Epithelial cell of prostate (primary cell): ENCODE data around the gene MPV17.
A peak's percentile ranks its signal among the peaks of the same experiment; 100 is the strongest.
"Not testable (repeated sequence)": the region's sequence is repeated elsewhere in the genome, so short reads cannot be mapped to it uniquely, and the experiment has no call there.

Experiments used
- DNase-seq: peaks from one replicate; pipeline ENCODE4 v3.0.0-alpha.2; 2011; ENCODE audit warnings: low read depth, low spot score
- H3K27ac ChIP-seq: fragments of 450-650 bp; 2 replicates; pipeline ENCODE4 v1.5.1; 2017; ENCODE audit warnings: mild to moderate bottlenecking

MPV17 gene, protein sequence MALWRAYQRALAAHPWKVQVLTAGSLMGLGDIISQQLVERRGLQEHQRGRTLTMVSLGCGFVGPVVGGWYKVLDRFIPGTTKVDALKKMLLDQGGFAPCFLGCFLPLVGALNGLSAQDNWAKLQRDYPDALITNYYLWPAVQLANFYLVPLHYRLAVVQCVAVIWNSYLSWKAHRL

DNA sequence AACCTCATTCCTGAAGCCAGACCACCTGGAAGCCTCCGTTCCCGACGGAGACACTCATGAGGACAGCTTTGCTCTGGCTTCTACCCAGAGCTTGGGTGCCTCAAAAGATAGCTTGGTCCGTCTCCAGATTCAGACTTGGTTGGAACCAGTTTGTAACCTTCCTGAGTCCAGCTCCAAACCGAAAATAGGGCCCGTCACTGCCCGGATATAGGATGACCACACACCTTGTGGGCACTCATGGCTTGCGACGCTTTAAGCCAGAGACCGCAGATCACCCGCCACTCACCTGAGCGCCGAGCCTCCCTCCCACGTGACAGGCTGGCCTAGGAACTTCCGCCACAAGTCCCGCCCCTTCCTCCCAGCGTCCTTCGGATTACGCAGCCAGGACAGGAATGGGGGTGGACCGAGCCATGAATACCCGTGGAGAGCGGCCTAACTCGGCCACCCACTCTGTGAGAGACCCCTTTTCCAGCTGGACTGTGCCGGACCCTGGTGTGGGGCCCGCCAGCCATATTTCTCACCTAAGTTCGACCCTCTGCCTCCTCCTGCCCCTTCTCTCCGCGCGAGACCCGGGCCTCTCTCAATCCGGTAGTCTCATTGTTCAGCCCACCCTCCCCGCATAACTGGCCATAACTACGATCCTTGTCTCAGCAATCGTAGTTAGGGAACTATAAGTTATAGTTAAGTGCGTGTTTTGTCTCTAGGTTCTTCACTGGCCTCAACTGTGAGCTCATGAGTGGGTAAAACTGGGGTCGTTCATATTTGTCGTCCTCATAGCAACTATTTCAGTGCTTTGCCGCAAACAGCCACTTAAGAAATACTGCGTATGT lies at the start of gene MPV17:
Gene MPV17, minus strand, starts transcription at position 332 of the 830 bp plus-strand sequence. CDS start 580 bp downstream, outside the sequence.
- H3K27ac ChIP-seq, result peak within 1 kb of the TSS; percentile 70
- peak; percentile 74 for DNase-seq

DNA sequence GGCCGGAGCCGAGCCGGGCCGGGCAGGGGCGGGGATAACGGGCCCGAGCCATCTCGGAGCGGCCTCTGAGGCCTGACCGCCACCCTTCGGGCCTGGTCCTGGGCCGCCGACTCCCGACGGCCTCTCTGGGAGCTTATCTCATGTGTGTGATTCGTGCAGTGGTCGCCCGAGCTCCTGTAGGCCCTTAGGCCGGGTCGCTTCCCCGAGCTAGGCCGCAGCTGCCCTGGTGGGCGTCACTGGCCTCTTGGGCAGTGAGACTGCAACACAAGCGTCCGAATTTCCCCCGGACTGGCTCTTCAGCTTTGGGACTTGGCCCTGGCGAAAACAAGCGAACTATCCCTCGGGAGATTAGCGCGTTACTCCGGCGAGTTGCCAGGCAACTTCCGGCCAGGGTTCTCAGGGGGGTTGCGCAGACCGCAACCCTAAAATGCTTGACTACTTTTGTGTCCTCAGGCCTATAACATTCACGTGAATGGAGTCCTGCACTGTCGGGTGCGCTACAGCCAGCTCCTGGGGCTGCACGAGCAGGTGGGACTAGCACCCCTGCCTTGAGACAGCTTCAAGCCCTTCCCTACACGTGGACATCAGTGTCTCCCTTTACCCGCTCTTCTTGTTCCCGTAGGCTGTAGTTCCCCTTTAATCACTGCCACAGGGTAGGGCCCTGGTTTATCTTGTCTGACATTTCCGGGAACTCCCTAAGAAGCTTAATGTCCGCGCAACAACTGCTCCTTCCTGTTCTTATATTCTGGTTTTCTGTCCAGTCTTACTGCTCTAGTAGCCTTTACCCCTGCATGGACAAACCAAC lies 48.1 kb upstream of the MPV17 start:
- no peak for DNase-seq
- peak overlapping the region; percentile 71 for H3K27ac ChIP-seq

DNA sequence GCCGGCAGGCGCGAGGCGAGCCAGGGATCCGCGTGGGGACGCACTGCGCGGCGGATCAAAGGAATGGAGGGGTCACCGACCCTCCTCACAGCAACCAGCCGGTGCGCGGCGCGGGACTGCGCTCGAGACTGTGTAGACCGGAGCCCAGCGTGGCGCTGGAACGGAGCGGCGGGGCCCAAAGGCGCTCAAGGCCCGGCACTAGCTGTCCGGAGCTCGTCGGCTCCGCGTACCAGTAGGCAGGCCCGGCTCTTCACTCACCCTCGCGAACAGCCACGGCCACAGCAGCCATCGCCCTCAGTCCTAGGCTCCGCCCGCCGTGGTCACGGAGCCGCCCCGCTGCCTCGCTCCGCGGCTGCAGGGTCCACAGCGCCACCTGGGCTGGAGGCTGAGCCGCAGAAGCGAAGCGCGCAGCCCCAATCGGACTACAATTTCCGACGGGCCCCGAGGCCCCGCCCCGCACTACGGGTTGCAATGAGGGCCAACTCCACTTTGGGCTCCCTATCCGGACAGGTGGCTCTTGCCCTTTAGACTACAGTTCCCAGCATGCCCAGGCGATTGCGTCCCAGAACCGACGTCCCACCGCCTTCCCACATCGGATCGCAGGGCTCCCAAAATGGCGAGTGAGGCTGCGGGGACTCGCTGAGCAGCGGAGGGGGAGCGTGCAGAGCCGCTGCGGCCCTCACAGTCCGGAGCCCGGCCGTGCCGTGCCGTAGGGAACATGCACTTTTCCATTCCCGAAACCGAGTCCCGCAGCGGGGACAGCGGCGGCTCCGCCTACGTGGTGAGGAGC lies 47.3 kb upstream of the MPV17 start, which contains the start of the genes EIF2B4 and SNX17:
Gene EIF2B4, minus strand, starts transcription at position 313 of the 790 bp plus-strand sequence. Its CDS starts 24 bp downstream, at position 289.
Gene SNX17, plus strand, starts transcription at position 591 of the 790 bp plus-strand sequence. Its CDS starts 128 bp downstream, at position 719.
- DNase-seq, result peak; percentile 94
- H3K27ac ChIP-seq, result peak within 1 kb of the TSS; percentile 71

DNA sequence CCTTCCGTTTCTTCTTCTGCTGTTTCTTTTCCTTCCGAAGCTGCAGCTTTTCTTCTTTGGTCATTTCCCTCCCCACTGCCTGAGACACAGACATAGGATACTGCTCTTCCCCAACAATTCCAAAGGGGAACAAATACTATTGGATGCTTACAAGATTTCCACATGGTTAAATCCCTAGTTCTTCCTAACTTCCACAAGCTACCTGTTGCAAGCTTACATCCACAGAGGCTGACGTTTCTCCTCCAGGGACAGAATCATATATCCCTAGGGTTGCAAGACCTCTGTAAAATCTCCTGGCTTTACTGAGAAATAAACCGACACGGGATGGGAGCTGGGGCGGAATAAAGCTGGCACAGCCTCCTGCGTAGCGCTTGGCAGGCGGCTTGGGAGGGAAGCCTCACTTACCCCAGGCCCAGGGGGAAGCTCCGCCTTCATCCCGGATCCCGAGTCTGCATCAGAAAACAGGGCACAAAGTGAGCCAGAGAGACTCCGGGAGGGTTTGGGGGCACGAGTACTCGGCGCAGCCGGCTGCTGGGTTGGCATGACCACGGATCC lies 46.7 kb upstream of the MPV17 start:
- DNase-seq, result no peak
- peak overlapping the region; percentile 71 for H3K27ac ChIP-seq

DNA sequence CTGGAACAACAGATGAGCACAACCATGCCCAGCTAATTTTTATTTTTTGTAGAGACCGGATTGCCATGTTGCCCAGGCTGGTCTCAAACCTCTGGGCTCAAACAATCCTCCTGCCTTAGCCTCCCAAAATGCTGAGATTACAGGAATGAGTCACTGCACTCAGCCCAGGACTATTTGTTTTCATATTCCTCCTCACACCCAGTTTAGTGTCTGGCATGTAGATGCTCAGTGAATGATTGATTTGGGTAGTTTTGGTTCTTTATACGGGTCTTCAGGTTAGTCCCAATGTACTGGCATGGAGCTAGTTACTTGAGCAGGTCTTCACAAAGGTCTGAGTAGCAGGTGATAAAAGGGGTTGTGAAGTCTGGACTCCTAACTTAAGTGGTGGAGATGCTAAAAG lies 41.0 kb upstream of the MPV17 start:
- DNase-seq, result no peak

DNA sequence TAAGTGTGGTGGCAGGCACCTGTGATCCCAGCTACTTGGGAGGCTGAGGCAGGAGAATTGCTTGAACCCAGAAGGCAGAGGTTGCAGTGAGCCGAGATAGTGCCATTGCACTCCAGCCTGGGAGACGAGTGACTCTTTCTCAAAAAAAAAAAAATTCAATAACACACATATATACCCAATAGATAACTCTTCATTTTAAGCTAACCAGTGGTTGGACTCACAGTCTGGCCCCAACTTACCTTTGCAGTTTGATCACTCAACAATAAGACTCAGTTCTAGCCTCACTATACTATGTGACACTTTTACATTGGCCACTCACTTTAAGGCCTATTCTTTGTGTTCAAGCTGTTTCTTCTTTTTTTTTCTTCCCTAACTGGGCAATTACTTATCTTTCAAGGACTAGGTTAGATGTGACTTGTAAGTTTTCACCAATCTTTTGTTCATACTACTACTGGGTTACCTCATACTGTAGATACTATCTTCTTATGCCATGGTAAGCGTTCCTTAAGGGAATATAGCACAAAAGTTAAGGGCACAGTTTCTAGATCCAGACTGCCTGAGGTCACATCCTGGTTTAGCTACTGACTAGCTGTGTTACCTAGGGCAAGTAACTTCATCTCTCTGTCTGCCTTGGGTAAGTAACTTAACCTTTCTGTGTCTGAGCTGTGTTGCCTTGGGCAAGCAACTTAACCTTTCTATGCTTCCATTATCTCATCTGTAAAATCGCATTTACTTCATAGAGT lies 40.0 kb upstream of the MPV17 start:
- DNase-seq, result no peak
- no peak overlapping the region for H3K27ac ChIP-seq

More for the DNA sequence above, 41.0 kb upstream of the MPV17 start:
- H3K27ac ChIP-seq, result no peak overlapping the region

DNA sequence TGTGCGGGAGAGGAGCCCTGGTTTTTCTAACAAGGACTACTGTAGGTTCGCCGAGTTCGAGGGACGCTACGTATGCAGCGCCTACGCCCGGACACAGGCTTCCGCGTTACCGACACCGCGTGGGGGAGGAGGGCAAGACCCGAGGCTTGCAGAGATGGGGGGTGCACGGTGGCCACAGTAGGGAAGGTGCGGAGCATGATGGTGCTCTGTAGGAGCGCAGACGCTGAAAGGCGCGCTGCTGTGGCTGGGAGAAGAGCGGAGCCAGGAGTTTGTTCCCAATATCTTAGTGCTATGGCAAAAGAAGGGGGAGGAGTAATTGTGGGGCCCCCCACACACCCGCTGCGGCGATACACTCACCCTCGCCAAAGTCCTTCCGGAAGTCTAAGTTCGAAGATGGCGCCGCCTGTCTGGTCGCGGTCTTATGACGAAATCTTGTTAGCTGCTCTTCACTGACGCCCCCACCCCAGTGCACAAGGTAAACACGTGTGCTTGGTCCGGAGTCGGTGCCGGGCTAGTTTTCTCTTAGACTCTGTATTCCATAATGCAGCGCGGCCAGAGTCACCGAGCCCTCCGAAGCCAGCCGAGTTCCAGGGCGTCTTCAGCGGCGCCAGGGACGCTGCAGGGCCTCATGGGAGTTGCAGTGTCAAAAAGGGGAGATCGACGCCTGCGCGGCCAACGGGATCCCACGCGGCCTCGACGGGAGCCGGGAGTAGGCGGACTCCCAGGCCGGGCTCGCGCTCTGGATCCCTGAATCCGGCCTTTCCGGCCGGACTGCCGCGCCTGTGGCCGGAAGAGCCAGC lies 33.7 kb upstream of the MPV17 start, which contains the start of gene GTF3C2:
Gene GTF3C2, minus strand, starts transcription at position 383 of the 800 bp plus-strand sequence. CDS start 13,210 bp downstream, outside the sequence.
- peak; percentile 83 for DNase-seq
- H3K27ac ChIP-seq, result peak within 1 kb of the TSS; percentile 93

DNA sequence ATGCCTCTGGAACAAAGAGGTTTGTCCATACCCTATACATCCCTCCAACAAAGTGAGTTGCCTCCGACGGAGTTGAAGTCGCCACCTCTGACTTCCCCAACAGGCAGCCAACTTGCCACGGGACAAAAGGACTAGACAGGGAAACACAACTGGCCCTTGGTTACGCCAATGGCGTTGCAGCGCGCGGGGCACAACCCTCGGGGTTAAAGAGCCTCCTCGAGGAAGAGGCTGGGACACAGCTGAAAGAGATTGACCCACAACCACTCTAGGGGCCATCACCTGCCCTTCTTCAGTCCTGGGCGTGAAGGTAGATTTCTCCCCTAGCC lies 33.1 kb upstream of the MPV17 start:
- DNase-seq, result no peak
- H3K27ac ChIP-seq, result peak overlapping the region; percentile 93

DNA sequence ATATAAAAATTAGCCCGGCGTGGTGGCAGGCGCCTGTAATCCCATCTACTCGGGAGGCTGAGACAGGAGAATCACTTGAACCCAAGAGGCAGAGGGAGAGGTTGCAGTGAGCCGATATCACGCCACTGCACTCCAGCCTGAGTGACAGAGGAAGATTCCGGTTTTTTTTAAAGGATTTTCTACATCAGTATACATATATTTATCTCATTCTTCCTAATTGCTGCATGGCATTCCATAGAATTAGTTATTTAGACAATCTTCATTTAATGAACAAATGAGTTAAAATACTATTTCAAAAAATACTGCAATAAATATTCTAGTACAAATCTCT lies 31.7 kb upstream of the MPV17 start:
- H3K27ac ChIP-seq, result peak overlapping the region; percentile 21
- DNase-seq, result no peak

DNA sequence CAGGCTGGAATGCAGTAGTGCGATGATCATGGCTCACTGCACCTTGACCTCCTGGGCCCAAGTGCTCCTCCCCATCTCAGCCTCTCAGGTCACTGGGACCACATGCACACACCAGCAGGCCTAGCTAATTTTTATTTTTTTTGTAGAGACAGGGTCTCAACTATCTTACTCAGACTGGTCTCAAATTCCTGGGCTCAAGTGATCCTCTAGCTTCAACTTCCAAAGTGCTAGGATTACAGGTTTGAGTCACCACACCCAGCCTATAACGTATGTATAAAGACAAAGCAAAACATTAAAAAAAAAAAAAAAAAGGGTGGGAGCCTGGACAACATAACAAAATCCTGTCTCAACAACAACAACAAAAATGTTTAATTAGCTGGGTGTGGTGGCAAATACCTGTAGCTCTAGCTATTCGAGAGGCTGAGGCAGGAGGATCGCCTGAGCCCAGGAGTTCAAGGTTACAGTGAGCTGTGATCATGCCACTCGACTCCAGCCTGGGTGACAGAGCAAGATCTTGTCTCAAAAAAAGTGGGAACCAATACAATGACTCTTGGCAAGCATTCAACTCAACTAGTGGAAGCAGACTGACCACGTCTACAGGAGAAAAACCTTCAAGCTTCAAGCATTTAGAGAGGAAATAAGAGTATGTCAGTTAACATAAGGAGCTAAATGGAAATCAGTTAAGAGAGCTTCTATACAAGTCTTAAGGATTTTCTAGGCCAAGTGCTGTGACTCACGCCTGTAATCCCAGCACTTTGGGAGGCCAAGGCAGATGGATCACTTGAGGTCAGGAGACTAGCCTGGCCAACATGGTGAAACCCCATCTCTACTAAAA lies 31.1 kb upstream of the MPV17 start:
- no peak for DNase-seq
- peak overlapping the region; percentile 21 for H3K27ac ChIP-seq

DNA sequence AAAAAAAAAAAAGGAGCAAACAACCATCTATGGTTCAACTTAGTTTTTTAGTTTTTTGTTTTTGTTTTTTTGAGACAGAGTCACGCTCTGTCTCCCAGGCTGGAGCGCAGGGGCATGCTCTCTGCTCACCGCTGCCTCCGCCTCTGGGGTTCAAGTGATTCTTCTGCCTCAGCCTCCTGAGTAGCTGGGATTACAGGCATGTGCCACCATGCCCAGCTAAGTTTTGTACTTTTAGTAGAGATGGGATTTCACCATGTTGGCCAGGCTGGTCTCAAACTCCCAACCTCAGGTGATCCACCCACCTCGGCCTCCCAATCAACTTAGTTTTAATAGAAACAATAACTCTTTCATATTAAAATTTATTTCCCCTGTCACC lies 30.5 kb upstream of the MPV17 start:
- H3K27ac ChIP-seq, result peak overlapping the region; percentile 21
- not testable (repeated sequence) for DNase-seq

DNA sequence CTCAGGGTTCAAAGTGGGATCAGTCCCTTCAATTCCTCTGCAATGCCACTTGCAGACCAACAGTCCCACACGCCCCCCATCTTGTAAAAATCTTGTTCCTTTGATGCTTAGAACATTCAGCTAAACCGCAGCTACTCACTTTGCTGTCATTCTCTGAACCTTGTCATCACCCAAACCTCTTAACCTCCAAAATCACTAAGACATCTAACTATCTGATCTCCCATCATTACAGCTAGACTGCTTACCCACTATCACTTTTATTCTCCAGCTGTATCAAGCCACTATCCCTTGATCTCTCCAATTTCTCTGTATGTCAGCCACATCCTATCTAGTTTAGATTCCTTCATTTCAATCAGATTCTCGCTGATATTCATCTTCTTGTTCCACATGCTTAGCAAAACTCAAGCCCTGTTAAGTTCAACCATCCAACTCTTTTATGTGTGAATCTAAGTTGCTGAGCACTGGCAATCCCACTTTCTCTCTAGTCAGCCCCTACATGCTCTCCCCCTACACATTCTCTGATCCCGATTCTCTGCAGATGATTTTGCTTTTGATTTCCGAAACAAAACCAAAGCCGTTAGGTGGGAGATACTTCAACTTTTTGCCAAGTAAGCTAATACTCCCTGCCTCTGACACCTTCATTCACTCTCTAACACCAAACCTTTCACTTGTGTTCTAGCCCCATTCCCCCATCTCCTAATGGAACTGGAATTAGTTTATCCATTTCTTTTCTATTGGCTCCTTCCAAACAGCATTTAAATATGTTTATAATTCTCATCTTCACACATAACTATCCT lies 29.1 kb upstream of the MPV17 start:
- H3K27ac ChIP-seq, result no peak overlapping the region
- DNase-seq, result no peak

DNA sequence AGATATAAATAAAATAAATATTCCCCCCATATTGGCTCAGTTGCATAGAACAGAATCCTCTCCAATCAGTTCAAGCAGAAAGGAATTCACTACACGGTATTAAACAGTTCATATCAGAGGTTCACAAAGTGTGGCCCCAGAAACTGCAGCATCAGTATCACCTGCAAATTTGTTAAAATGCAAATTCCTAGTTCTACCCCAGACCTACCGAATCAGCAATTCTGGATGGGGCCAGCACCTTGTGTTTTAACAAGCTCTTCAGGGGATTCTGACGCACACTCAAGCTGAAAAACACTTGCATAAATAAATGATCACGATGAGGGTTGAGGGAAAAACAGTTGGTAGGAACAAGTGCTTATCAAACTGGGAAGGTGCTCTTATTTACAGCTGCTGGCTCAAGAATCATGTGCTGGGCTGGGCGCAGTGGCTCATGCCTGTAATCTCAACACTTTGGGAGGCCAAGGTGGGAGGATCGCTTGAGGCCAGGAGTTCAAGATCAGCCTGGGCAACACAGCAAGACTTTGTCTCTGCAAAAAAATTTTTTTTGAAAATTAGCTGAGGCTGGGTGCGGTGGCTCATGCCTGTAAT lies 27.3 kb upstream of the MPV17 start:
- no peak for DNase-seq
- H3K27ac ChIP-seq, result no peak overlapping the region

DNA sequence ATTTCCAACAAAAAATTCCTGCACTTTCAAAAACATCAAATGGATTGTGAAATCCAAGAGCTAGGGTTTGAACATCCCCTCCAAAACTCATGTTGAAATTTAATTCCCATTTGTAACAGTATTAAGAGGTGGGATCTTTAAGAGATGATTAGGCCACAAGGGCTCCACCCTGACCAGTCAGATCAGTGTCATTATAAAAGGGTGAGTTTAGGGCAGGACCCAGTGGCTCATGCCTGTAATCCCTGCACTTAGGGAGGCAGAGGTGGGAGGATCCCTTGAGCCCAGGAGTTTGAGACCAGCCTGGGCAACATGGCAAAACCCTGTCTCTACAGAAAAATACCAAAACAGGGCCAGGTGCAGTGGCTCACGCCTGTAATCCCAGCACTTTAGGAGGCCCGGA lies 24.7 kb upstream of the MPV17 start:
- H3K27ac ChIP-seq, result no peak overlapping the region
- DNase-seq, result no peak

DNA sequence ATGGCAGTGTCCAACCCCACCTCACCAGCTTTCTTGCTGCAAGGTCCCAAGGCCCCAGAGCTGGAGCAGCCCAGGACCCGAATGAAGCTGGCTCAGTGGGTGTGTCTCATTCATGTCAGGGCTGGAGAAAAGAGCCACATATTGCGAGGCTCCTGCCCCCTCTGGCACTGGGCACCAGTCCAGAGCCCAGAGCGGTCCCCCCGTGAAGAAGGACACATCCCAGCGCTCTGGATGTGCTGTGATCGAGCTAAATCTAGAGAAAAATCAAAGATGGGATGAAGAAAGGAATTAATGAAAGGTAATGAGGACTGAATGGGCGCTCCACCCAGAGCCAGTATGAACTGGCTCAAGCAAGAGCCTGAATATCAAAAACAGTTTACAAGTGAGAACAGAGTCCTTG lies 13.3 kb upstream of the MPV17 start:
- H3K27ac ChIP-seq, result no peak overlapping the region
- no peak for DNase-seq

DNA sequence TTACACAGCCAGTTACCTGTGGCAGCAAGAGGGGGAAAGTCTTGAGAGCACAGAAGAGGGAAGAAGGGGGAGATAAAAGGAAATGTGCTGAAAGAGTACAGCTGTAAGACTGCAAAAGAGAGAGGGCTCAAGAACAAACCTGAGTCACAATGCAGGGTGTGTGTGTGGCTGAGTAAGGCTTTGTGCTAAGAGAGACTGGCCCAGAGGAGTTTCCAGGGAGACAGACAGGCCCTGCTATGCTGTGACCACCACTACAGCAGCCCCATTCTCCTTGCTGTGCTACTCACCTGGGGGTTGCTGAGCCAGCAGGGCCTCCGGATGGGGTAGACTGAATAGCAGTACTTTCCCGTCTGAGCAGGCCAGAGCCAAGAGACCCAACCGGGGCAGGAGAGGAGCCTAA lies 12.4 kb upstream of the MPV17 start:
- no peak overlapping the region for H3K27ac ChIP-seq

More for the DNA sequence above, 12.4 kb upstream of the MPV17 start:
- no peak for DNase-seq
